WTC11 (cell line): ENCODE results near the gene OR6K2. TPM values are rescaled to one million over a fixed set of nuclear protein-coding genes. Genes with fewer than 3 reads are reported as not detected.

Experiments used
- ATAC-seq: fragments of 200-7000 bp; cut with Tn5 transposase; 2 replicates; pipeline ENCODE4 v1.10.0; 2021; ENCODE audit warnings: mild to moderate bottlenecking, moderate library complexity
- CTCF ChIA-PET: fragments of 300-600 bp; sonication (Branson Sonifier 250); formaldehyde crosslinking; loops from one replicate; lab custom pipeline; 2021; ENCODE audit warnings: antibody characterized with exemption; lab: Charles Lee
- POLR2A ChIA-PET: fragments of 350-600 bp; sonication (Branson Sonifier 250); formaldehyde crosslinking; loops from one replicate; lab custom pipeline; 2021; ENCODE audit warnings: antibody characterized with exemption; lab: Charles Lee
- DNase-seq: peaks from one replicate; pipeline ENCODE4 v3.0.0; 2021; ENCODE audit warnings: low spot score
- H3K27ac Mint-ChIP-seq: 2 replicates; pipeline ENCODE4 v1.8.0; 2021; ENCODE audit warnings: mixed read lengths
- H3K27me3 Mint-ChIP-seq: 2 replicates; pipeline ENCODE4 v1.8.0; 2021; ENCODE audit warnings: low read depth, mild to moderate bottlenecking, moderate library complexity, mixed read lengths
- H3K36me3 Mint-ChIP-seq: 2 replicates; pipeline ENCODE4 v1.8.0; 2021; ENCODE audit warnings: mixed read lengths
- H3K4me1 Mint-ChIP-seq: 2 replicates; pipeline ENCODE4 v1.8.0; 2022; ENCODE audit warnings: mixed read lengths
- H3K4me3 Mint-ChIP-seq: 2 replicates; pipeline ENCODE4 v1.8.0; 2021; ENCODE audit warnings: mild to moderate bottlenecking, moderate library complexity, mixed read lengths
- H3K9me3 Mint-ChIP-seq: 2 replicates; pipeline ENCODE4 v1.8.0; 2021; ENCODE audit warnings: mixed read lengths
- CBFB ChIP-seq: sonication (generic); formaldehyde crosslinking; IDR thresholded peaks from 2 replicates; pipeline ENCODE4 v1.8.1; 2022; ENCODE audit warnings: mild to moderate bottlenecking, low read depth, missing genetic modification reagents
- E2F5 ChIP-seq: sonication (generic); formaldehyde crosslinking; IDR thresholded peaks from 2 replicates; pipeline ENCODE4 v1.8.1; 2022; ENCODE audit warnings: mild to moderate bottlenecking, moderate library complexity, missing genetic modification reagents
- FOXJ3 ChIP-seq: sonication (generic); formaldehyde crosslinking; IDR thresholded peaks from 2 replicates; pipeline ENCODE4 v1.9.0; 2021; ENCODE audit warnings: missing genetic modification reagents, mild to moderate bottlenecking, borderline replicate concordance
- FOXK1 ChIP-seq: sonication (generic); formaldehyde crosslinking; IDR thresholded peaks from 2 replicates; pipeline ENCODE4 v1.8.0; 2022; ENCODE audit warnings: mild to moderate bottlenecking, moderate library complexity, missing genetic modification reagents
- FOXP1 ChIP-seq: sonication (generic); formaldehyde crosslinking; IDR thresholded peaks from 2 replicates; pipeline ENCODE4 v1.8.0; 2022; ENCODE audit warnings: missing genetic modification reagents, mild to moderate bottlenecking, moderate library complexity, borderline replicate concordance
- GTF2I ChIP-seq: fragments of 250-450 bp; sonication (Bioruptor Pico); conservative IDR thresholded peaks from 2 replicates; pipeline ENCODE4 v1.4.0; 2021; ENCODE audit warnings: mild to moderate bottlenecking
- KAT7 ChIP-seq: sonication (generic); formaldehyde crosslinking; IDR thresholded peaks from 2 replicates; pipeline ENCODE4 v1.8.1; 2023; ENCODE audit warnings: missing genetic modification reagents, mild to moderate bottlenecking, borderline replicate concordance
- MXD4 ChIP-seq: fragments of 250-450 bp; sonication (Bioruptor Pico); IDR thresholded peaks from 2 replicates; pipeline ENCODE4 v1.8.0; 2021; ENCODE audit warnings: mild to moderate bottlenecking, moderate library complexity, borderline replicate concordance
- MYBL2 ChIP-seq: sonication (generic); formaldehyde crosslinking; IDR thresholded peaks from 2 replicates; pipeline ENCODE4 v1.8.1; 2023; ENCODE audit warnings: mild to moderate bottlenecking, moderate library complexity, missing genetic modification reagents
- NFATC4 ChIP-seq: fragments of 250-450 bp; sonication (Bioruptor Pico); IDR thresholded peaks from 2 replicates; pipeline ENCODE4 v1.9.0; 2021; ENCODE audit warnings: mild to moderate bottlenecking
- NR2C2 ChIP-seq: sonication (generic); formaldehyde crosslinking; IDR thresholded peaks from 2 replicates; pipeline ENCODE4 v1.8.0; 2022; ENCODE audit warnings: mild to moderate bottlenecking, missing genetic modification reagents
- OVOL2 ChIP-seq: fragments of 250-450 bp; sonication (Bioruptor Pico); IDR thresholded peaks from 2 replicates; pipeline ENCODE4 v1.9.0; 2021; ENCODE audit warnings: mild to moderate bottlenecking, borderline replicate concordance
- PRRX2 ChIP-seq: fragments of 250-450 bp; sonication (Bioruptor Pico); IDR thresholded peaks from 2 replicates; pipeline ENCODE4 v1.8.0; 2021; ENCODE audit warnings: mild to moderate bottlenecking
- SMAD3 ChIP-seq: sonication (generic); formaldehyde crosslinking; IDR thresholded peaks from 2 replicates; pipeline ENCODE4 v1.8.0; 2022; ENCODE audit warnings: missing genetic modification reagents, mild to moderate bottlenecking, borderline replicate concordance
- SMAD4 ChIP-seq: sonication (generic); formaldehyde crosslinking; IDR thresholded peaks from 2 replicates; pipeline ENCODE4 v1.8.0; 2022; ENCODE audit warnings: mild to moderate bottlenecking, missing genetic modification reagents
- STAT6 ChIP-seq: sonication (generic); formaldehyde crosslinking; conservative IDR thresholded peaks from 2 replicates; pipeline ENCODE4 v1.8.1; 2023; ENCODE audit warnings: mild to moderate bottlenecking, low read depth, missing genetic modification reagents, moderate library complexity
- TEAD4 ChIP-seq: sonication (generic); formaldehyde crosslinking; IDR thresholded peaks from 2 replicates; pipeline ENCODE4 v1.8.0; 2022; ENCODE audit warnings: mild to moderate bottlenecking, missing genetic modification reagents
- TP53 ChIP-seq: sonication (generic); formaldehyde crosslinking; IDR thresholded peaks from 2 replicates; pipeline ENCODE4 v1.8.1; 2023; ENCODE audit warnings: mild to moderate bottlenecking, missing genetic modification reagents
- ZNF317 ChIP-seq: sonication (generic); formaldehyde crosslinking; IDR thresholded peaks from 2 replicates; pipeline ENCODE4 v1.8.1; 2023; ENCODE audit warnings: low read depth, mild to moderate bottlenecking, moderate library complexity, missing genetic modification reagents, borderline replicate concordance
- ZNF416 ChIP-seq: fragments of 250-450 bp; sonication (Bioruptor Pico); IDR thresholded peaks from 2 replicates; pipeline ENCODE4 v1.9.0; 2021; ENCODE audit warnings: mild to moderate bottlenecking, inconsistent platforms
- total RNA-seq: library from RNA; stranded (reverse); gene quantifications from 3 replicates; pipeline ENCODE4 v1.2.3, GENCODE V29; 2021
- TF ChIP-seq, protein P1 (sequence below): sonication (generic); formaldehyde crosslinking; IDR thresholded peaks from 2 replicates; pipeline ENCODE4 v1.8.1; 2023; ENCODE audit warnings: mild to moderate bottlenecking, moderate library complexity, missing genetic modification reagents
- TF ChIP-seq, protein P2 (sequence below): sonication (generic); formaldehyde crosslinking; IDR thresholded peaks from 2 replicates; pipeline ENCODE4 v1.8.1; 2023; ENCODE audit warnings: mild to moderate bottlenecking, missing genetic modification reagents, borderline replicate concordance

Gene OR6K2
- total RNA-seq, 1 experiment from 2014 or later = not detected

- TF ChIP-seq SMAD3 (no peak), FOXJ3 (no peak), FOXK1 (CRISPR knock-in tag) (no peak), OVOL2 (CRISPR knock-in tag) (no peak), ZNF317 (CRISPR knock-in tag) (no peak), NR2C2 (CRISPR knock-in tag) (no peak), NFATC4 (CRISPR knock-in tag) (no peak), MYBL2 (CRISPR knock-in tag) (no peak), SMAD4 (CRISPR knock-in tag) (no peak), FOXP1 (no peak), MXD4 (CRISPR knock-in tag) (no peak), E2F5 (CRISPR knock-in tag) (no peak), PRRX2 (CRISPR knock-in tag) (no peak), TEAD4 (CRISPR knock-in tag) (no peak), ZNF416 (CRISPR knock-in tag) (no peak)
- TF ChIP-seq, protein P1, sequence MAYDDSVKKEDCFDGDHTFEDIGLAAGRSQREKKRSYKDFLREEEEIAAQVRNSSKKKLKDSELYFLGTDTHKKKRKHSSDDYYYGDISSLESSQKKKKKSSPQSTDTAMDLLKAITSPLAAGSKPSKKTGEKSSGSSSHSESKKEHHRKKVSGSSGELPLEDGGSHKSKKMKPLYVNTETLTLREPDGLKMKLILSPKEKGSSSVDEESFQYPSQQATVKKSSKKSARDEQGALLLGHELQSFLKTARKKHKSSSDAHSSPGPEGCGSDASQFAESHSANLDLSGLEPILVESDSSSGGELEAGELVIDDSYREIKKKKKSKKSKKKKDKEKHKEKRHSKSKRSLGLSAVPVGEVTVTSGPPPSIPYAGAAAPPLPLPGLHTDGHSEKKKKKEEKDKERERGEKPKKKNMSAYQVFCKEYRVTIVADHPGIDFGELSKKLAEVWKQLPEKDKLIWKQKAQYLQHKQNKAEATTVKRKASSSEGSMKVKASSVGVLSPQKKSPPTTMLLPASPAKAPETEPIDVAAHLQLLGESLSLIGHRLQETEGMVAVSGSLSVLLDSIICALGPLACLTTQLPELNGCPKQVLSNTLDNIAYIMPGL (CRISPR knock-in tag) = no peak
- POLR2A ChIA-PET = no interaction called here
- H3K9me3 Mint-ChIP-seq = no peaks in the 10 kb centered on the region
- no peak for DNase-seq
- no peaks in the 10 kb centered on the region for H3K27me3 Mint-ChIP-seq
- CTCF ChIA-PET = no interaction called here
- H3K4me1 Mint-ChIP-seq = no peaks in the 10 kb centered on the region
- no peaks in the 10 kb centered on the region for H3K36me3 Mint-ChIP-seq
- H3K4me3 Mint-ChIP-seq = no peak overlapping the region
- no peak for ATAC-seq
- H3K27ac Mint-ChIP-seq = no peak overlapping the region
Measured at GRCh38 chr1:158724442-158724841, 24.0 kb upstream of the OR6K2 start.

- H3K4me1 Mint-ChIP-seq = no peaks in the 10 kb centered on the region
- H3K9me3 Mint-ChIP-seq = no peaks in the 10 kb centered on the region
Measured at GRCh38 chr1:158720620-158721019, 20.2 kb upstream of the OR6K2 start, which contains the start of gene OR6K3. TSS of gene OR6K3 (minus strand) at chr1:158720720. CDS start at chr1:158718115, 2,605 bp downstream.

More at GRCh38 chr1:158720620-158721019, 20.2 kb upstream of the OR6K2 start, which contains the start of gene OR6K3:
- TF ChIP-seq KAT7 = no peak
- TF ChIP-seq, protein P2, sequence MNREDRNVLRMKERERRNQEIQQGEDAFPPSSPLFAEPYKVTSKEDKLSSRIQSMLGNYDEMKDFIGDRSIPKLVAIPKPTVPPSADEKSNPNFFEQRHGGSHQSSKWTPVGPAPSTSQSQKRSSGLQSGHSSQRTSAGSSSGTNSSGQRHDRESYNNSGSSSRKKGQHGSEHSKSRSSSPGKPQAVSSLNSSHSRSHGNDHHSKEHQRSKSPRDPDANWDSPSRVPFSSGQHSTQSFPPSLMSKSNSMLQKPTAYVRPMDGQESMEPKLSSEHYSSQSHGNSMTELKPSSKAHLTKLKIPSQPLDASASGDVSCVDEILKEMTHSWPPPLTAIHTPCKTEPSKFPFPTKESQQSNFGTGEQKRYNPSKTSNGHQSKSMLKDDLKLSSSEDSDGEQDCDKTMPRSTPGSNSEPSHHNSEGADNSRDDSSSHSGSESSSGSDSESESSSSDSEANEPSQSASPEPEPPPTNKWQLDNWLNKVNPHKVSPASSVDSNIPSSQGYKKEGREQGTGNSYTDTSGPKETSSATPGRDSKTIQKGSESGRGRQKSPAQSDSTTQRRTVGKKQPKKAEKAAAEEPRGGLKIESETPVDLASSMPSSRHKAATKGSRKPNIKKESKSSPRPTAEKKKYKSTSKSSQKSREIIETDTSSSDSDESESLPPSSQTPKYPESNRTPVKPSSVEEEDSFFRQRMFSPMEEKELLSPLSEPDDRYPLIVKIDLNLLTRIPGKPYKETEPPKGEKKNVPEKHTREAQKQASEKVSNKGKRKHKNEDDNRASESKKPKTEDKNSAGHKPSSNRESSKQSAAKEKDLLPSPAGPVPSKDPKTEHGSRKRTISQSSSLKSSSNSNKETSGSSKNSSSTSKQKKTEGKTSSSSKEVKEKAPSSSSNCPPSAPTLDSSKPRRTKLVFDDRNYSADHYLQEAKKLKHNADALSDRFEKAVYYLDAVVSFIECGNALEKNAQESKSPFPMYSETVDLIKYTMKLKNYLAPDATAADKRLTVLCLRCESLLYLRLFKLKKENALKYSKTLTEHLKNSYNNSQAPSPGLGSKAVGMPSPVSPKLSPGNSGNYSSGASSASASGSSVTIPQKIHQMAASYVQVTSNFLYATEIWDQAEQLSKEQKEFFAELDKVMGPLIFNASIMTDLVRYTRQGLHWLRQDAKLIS (CRISPR knock-in tag) = no peak
- TF ChIP-seq STAT6 (CRISPR knock-in tag) = no peak
- no peak for TF ChIP-seq CBFB (CRISPR knock-in tag)
- no peak for TF ChIP-seq MYBL2 (CRISPR knock-in tag)
- TF ChIP-seq OVOL2 (CRISPR knock-in tag) = no peak
- TF ChIP-seq TP53 (CRISPR knock-in tag) = no peak
- TF ChIP-seq GTF2I (CRISPR knock-in tag) = no peak
- TF ChIP-seq, all 79 proteins: peak for 0
- ChIA-PET CTCF (no interaction called here), POLR2A (no interaction called here)
- no peak within 1 kb of the TSS for H3K4me3 Mint-ChIP-seq
- no peaks in the 10 kb centered on the region for H3K27me3 Mint-ChIP-seq
- DNase-seq (no peak), ATAC-seq (no peak)
- H3K27ac Mint-ChIP-seq = no peak within 1 kb of the TSS
- no peaks in the 10 kb centered on the region for H3K36me3 Mint-ChIP-seq
